Caki2 (cell line): ENCODE data around the gene LINC01488. TPM values are rescaled to one million over a fixed set of nuclear protein-coding genes. Genes with fewer than 3 reads are reported as not detected.

Source experiments
- DNase-seq: peaks from one replicate; pipeline ENCODE4 v3.0.0-alpha.2; 2015; ENCODE audit warnings: low read depth
- in situ Hi-C: cut with HindIII; loops from 2 replicates; pipeline ENCODE4 v1.10.0; 2016; ENCODE audit warnings: low sequenced_read_pairs, low pct_unique_long_range_greater_than_20kb, mixed read lengths
- total RNA-seq: library from RNA; depleted of rRNA; stranded (reverse); fragments of >200 nt; shearing (Covaris generic); gene quantifications from 2 replicates; pipeline ENCODE4 v1.2.3, GENCODE V29; 2014; ENCODE audit warnings: low replicate concordance

LINC01488 gene
- total RNA-seq, 1 experiment from 2014 or later = not detected

- no peak for DNase-seq
- in situ Hi-C loops = no loop called here
Measured at GRCh38 chr11:69443968-69444364, 37.5 kb upstream of the LINC01488 start.

GRCh38 chr11:69444381-69445130, 36.9 kb upstream of the LINC01488 start:
- peak; percentile 13 for DNase-seq
- in situ Hi-C loops = no loop called here

DNA sequence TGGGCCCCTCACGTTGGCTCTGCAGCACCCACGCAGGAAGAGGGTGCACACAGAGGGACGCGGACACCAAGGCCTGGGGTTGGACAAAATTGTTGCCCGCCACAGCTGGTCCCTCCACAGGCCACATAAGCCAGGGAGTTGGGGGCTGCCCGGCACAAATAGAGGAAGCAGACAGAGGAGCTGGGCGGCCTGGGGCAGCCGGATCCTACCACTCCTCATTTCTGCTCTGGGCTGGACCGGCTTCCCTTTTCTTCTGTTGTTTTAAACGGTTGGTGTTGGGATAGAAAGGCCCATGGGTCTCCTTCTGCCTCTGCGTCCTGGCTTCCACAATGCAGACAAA, 36.4 kb upstream of the LINC01488 start:
- in situ Hi-C loops = no loop called here
- no peak for DNase-seq

- no peak for DNase-seq
- in situ Hi-C loops = no loop called here
Measured at GRCh38 chr11:69446108-69446507, 35.4 kb upstream of the LINC01488 start.

- in situ Hi-C loops = no loop called here
- peak; percentile 50 for DNase-seq
Measured at GRCh38 chr11:69447786-69448185, 33.7 kb upstream of the LINC01488 start.

DNA sequence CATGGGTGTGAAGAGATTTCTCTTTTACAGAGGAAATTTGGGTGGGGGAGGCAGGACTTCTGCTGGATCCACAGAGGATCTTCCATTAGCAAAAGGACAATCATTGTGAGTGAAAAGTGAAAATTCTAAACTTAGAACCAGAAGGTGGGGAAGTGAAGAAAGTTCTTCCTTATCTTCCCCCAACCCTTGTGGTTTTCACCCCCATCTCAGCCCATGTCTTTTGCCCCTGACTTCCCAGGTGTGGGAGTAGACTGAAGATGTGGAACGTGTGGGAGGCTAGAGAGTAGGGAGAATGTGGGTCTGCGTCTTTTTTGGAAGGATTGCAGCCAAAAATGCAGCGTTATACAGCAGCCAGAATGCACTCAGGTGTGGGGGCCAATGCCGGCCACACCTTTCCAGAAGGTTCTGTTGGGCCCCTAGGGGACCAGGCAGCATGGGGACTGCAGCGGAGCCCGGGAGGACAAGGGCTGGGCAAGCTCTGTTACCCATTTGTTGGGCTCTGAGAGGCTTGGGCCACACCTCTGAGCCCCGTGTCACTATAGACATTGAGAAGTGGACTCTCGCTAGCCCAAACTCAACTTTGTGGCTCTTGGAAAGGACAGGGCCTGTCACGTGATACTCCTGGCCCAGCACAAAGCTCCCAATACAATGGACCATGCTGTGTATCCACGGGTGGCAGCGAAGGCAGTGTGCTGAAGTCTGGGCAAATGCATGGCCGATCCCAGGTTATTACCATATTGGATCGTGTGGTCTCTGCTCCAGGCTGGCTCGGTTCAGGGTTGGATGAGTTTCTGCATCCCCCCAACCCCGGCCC, 32.8 kb upstream of the LINC01488 start:
- no peak for DNase-seq
- in situ Hi-C loops = no loop called here

DNA sequence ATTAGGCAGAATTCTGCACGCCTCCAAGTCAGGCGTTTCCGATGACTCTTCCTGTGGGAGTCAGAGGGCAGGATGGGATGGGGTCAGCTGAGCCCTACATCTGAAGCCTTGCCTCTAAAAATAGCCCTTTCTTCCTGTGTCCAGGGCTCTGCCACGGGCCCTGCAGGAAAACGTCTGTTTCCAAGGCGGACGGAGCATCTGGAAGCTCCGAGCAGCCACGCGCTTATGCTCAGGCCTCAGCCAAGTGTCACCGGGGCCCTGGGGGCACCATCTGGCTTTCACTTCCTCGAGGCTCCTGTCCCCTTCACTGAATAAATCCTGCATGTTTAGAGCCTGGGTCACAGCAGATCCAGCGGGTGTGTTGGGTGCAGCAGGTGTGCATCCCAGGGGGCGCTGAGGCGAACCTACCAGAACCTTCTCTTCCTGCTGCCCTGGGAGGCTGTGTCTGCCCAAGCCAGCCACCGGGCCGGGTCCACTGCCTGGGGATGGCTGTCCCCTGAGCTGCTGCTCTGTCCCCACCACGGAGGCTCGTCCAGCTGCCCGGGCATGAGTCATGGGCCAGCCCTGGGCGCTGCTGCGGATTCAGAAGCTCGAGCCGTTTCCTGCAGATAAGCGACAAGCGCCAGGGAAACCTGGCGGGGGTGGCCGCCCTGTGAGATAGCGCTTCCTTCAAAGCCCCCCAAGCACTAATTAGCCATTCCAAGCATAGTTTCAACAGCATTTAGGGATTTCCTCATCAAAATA, 32.0 kb upstream of the LINC01488 start:
- DNase-seq = no peak
- in situ Hi-C loops = no loop called here

DNA sequence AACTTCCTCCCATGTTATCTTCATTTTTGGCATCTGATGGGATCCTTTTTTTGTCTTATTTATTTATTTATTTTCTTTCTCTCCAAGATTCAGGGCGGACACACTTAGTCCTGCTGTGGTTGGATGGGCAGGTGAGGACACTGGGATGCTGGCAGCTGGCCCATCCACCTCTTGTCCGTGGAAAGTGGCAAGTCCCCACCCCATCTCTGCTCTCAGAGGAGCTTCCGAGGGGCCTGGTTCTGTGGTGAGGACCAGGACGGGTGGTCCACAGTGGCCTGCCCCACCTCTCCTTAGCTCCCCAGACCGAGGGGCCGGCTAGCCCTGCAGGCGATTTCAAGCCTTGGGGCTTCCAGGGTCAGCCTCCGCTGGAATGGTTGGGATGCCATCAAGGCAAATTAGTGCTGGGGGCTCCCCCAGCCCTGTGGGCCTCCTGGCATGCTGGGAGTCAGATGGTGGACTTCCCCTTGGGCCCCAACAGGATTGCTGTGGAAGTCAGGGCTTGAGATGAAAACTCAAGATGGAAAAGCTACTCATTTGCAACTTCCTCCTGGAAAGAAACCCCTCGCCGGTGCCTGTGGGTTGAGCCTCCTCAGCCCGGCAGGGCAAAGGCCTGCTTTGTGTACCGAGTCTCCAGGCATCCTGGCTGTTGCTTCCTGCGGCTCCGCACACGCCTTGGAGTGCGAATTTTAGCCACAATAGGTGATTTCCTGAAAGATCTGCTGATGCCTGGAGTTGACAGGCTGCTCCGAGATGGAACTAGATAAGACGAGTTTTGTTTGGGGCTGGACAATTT, 31.2 kb upstream of the LINC01488 start:
- in situ Hi-C loops = no loop called here
- DNase-seq = no peak

DNA sequence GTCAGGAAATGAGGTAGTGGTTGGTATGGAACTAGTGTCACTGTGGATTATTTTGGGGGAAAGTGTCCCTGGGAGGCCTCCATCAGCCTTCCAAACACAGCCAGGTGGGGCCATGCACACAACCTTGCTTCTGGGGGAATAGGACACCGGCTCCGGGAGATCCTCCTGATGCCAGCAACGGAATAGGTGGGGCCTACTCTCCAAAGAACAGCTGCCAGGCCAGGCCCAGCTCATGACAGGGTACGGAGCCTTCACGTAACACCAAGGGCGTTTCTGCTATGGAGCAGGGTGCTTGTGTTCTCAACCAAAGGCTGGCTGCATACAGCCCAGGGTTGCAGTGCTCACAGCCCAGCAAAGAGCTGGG, 30.6 kb upstream of the LINC01488 start:
- DNase-seq = no peak
- in situ Hi-C loops = no loop called here

DNA sequence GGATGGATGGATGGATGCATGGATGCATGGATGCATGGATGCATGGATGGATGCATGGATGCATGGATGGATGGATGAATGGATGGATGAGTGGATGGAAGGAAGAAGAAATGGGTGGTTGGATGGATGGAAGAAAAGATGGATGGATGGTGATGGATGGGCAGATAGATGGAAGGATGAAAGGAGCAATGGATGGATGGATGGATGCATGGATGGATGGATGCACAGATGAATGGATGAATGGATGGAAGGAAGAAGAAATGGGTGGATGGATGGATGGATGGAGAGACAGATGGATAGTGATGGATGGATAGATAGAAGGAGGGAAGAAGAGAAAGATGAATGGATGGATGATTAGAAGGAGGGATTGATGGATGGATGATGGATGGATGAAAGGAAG, 30.2 kb upstream of the LINC01488 start:
- no peak for DNase-seq
- in situ Hi-C loops = no loop called here

- in situ Hi-C loops = no loop called here
- no peak for DNase-seq
Measured at GRCh38 chr11:69452206-69452987, 29.1 kb upstream of the LINC01488 start.

DNA sequence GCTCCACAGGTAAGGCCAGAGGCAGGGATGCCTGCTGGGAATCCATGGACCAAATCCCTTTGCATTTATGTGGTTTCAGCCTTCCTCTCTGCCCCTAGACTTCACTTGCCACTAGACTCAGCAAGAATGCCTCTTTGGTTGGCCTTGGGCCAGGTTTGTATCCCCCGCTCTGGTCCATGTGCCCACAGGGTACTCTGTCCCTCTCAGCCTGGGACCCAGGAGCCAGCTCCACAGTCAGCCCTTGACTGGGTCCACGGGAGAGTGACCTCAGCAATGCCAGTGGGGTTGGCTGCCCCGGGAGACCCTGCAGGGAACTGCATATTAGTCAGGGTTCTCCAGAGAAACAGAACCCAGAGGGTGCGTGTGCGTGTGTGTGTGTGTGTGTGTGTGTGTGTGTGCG, 28.3 kb upstream of the LINC01488 start:
- DNase-seq = no peak
- in situ Hi-C loops = no loop called here

- DNase-seq = no peak
- in situ Hi-C loops = no loop called here
Measured at GRCh38 chr11:69454018-69454417, 27.4 kb upstream of the LINC01488 start.

- no peak for DNase-seq
- in situ Hi-C loops = no loop called here
Measured at GRCh38 chr11:69455969-69456368, 25.5 kb upstream of the LINC01488 start.

DNA sequence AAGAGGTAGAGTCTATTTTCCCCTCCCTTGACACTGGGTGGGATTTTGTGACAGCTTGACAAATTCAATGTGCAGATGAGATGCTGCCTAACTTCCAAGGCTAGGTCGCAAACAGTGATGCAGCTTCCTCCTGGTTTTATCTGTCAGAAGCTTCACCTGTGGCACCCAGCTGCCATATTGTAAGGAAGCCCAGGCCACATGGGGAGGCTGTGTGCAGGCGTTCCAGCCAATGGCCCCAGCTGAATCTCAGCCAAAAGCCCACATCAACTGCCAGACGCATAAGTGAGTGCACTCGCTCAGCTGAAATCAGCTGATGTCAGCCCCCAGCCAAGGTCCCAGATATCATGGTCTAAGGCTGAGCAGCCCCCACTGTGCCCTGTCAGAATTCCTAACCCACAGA, 24.8 kb upstream of the LINC01488 start:
- no peak for DNase-seq
- in situ Hi-C loops = no loop called here

- in situ Hi-C loops = no loop called here
- no peak for DNase-seq
Measured at GRCh38 chr11:69459848-69460539, 21.5 kb upstream of the LINC01488 start.

- in situ Hi-C loops = no loop called here
- DNase-seq = no peak
Measured at GRCh38 chr11:69460540-69461257, 20.8 kb upstream of the LINC01488 start.
